GM12801 (cell line): ENCODE measurements around the gene PCBP3.

Experiments
- TF ChIP-seq, protein P1 (sequence below): IDR thresholded peaks from one replicate; pipeline ENCODE4 v1.5.1; 2011; ENCODE audit warnings: control low read depth; ENCODE audit not compliant: insufficient read length; ENCODE audit errors: extremely low read depth

The PCBP3 gene

DNA sequence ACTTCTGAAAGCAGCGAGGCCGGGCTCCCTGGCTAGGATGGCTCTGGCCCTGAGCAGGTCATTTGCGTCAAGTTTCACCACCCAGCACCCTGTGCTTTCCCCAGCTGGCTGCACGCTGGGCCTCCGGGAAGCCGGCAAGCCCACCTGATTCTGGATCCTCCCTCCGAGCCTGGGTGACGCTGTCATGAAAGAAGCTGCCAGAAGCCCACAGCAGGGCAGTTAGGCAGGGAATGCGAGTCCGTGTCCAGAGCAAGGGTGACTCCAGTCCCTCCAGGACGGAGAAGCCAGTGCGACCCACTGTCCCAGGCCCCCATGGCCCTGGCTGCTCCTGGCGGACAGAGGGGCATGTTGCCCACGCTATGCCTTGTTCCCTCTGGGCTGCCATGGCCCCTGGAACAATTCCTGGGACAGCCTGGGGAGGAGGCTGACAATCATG lies 44.4 kb upstream of the PCBP3 start:
- TF ChIP-seq, protein P1, sequence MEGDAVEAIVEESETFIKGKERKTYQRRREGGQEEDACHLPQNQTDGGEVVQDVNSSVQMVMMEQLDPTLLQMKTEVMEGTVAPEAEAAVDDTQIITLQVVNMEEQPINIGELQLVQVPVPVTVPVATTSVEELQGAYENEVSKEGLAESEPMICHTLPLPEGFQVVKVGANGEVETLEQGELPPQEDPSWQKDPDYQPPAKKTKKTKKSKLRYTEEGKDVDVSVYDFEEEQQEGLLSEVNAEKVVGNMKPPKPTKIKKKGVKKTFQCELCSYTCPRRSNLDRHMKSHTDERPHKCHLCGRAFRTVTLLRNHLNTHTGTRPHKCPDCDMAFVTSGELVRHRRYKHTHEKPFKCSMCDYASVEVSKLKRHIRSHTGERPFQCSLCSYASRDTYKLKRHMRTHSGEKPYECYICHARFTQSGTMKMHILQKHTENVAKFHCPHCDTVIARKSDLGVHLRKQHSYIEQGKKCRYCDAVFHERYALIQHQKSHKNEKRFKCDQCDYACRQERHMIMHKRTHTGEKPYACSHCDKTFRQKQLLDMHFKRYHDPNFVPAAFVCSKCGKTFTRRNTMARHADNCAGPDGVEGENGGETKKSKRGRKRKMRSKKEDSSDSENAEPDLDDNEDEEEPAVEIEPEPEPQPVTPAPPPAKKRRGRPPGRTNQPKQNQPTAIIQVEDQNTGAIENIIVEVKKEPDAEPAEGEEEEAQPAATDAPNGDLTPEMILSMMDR, result no peak

- TF ChIP-seq, protein P1, result no peak
These were observed 43.3 kb upstream of the PCBP3 start for GRCh38 chr21:45600248-45600647.

- TF ChIP-seq, protein P1, result no peak
These were observed 42.0 kb upstream of the PCBP3 start for GRCh38 chr21:45601551-45601950.

GRCh38 chr21:45602106-45602505 lies 41.4 kb upstream of the PCBP3 start:
- TF ChIP-seq, protein P1, result no peak

GRCh38 chr21:45603481-45603880 lies 40.0 kb upstream of the PCBP3 start:
- TF ChIP-seq, protein P1, result no peak

- TF ChIP-seq, protein P1, result no peak
These were observed 36.3 kb upstream of the PCBP3 start for GRCh38 chr21:45607021-45607908.

- TF ChIP-seq, protein P1, result no peak
These were observed 35.6 kb upstream of the PCBP3 start for GRCh38 chr21:45607909-45608295.
